WERI-Rb-1 (cell line): Measurements from ENCODE around the gene SSBP3.

Experiments
- DNase-seq: peaks from one replicate; pipeline ENCODE4 v3.0.0-alpha.2; 2020
- H3K27ac ChIP-seq: fragments of 250-450 bp; sonication (Bioruptor Pico); 2 replicates; pipeline ENCODE4 v1.5.1; 2020; ENCODE audit warnings: mild to moderate bottlenecking, moderate library complexity
- H3K27me3 ChIP-seq: fragments of 250-450 bp; sonication (Bioruptor Pico); 2 replicates; pipeline ENCODE4 v1.5.1; 2021; ENCODE audit warnings: mild to moderate bottlenecking, low read depth, moderate library complexity; ENCODE audit not compliant: insufficient read depth, severe bottlenecking
- H3K36me3 ChIP-seq: fragments of 250-450 bp; sonication (Bioruptor Pico); 2 replicates; pipeline ENCODE4 v1.5.1; 2020; ENCODE audit warnings: mild to moderate bottlenecking, moderate library complexity
- H3K4me3 ChIP-seq: 2 replicates; pipeline ENCODE4 v1.5.1; 2011; ENCODE audit warnings: low read depth, mild to moderate bottlenecking, control low read depth, low read length
- H3K9me3 ChIP-seq: fragments of 250-450 bp; sonication (Bioruptor Pico); 2 replicates; pipeline ENCODE4 v1.5.1; 2021; ENCODE audit warnings: mild to moderate bottlenecking, moderate library complexity; ENCODE audit not compliant: severe bottlenecking
- TF ChIP-seq, protein P1 (sequence below): IDR thresholded peaks from 2 replicates; pipeline ENCODE4 v1.5.1; 2011; ENCODE audit warnings: low read depth, mild to moderate bottlenecking, control low read depth, inconsistent platforms, low read length

Gene SSBP3

DNA sequence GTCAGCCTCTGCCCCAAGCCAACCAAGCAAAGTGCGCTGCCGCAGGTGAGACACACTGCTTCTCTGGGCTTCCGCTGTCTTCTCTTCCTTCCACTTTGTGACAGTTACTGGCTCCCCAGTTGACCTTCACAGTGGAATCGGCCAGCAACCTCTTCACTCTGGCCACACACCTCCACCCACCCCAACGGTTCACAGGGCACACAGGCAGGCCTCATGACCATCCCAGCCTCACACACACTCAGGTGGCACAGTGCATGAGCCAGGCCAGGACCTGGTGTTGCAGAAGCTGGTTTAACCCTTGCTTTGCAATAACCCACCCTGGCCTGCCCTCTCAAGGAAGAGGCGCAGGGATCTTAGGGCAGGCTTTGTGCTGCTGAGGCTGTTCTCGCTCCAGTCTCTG, 69.2 kb downstream of the SSBP3 start:
- H3K4me3 ChIP-seq, result no peak overlapping the region
- no peaks in the 10 kb centered on the region for H3K27me3 ChIP-seq
- TF ChIP-seq, protein P1, sequence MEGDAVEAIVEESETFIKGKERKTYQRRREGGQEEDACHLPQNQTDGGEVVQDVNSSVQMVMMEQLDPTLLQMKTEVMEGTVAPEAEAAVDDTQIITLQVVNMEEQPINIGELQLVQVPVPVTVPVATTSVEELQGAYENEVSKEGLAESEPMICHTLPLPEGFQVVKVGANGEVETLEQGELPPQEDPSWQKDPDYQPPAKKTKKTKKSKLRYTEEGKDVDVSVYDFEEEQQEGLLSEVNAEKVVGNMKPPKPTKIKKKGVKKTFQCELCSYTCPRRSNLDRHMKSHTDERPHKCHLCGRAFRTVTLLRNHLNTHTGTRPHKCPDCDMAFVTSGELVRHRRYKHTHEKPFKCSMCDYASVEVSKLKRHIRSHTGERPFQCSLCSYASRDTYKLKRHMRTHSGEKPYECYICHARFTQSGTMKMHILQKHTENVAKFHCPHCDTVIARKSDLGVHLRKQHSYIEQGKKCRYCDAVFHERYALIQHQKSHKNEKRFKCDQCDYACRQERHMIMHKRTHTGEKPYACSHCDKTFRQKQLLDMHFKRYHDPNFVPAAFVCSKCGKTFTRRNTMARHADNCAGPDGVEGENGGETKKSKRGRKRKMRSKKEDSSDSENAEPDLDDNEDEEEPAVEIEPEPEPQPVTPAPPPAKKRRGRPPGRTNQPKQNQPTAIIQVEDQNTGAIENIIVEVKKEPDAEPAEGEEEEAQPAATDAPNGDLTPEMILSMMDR, result no peak
- peak overlapping the region; percentile 75 for H3K27ac ChIP-seq
- peaks cover 61% of the 10 kb centered on the region for H3K36me3 ChIP-seq
- no peaks in the 10 kb centered on the region for H3K9me3 ChIP-seq
- DNase-seq, result no peak

DNA sequence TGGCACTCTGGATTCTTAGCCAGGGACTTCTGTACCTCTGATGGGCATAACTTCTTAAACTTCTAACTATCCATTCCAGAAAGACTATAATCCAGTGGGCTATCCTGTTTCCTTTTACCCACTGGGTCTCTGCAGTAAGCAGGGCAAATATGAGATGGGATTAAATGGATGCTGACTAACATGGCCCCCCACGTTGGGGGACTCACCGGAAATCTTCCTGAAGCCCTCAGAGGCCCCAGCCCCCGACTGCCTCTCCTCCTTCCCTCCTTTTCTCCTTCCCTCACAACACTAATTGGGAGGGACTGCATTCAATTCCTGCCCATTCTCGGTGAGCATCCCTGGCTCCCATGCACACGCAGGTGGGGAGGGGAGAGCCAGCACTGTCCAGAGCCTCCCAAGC, 70.1 kb downstream of the SSBP3 start:
- peaks cover 66% of the 10 kb centered on the region for H3K36me3 ChIP-seq
- H3K9me3 ChIP-seq, result no peaks in the 10 kb centered on the region
- H3K27ac ChIP-seq, result peak overlapping the region; percentile 75
- no peak overlapping the region for H3K4me3 ChIP-seq
- TF ChIP-seq, protein P1, result no peak
- DNase-seq, result no peak
- no peaks in the 10 kb centered on the region for H3K27me3 ChIP-seq

GRCh38 chr1:54335755-54336108, 70.5 kb downstream of the SSBP3 start:
- Histone ChIP-seq H3K27ac (peak overlapping the region; percentile 75), H3K9me3 (no peaks in the 10 kb centered on the region), H3K36me3 (peaks cover 62% of the 10 kb centered on the region), H3K27me3 (no peaks in the 10 kb centered on the region), H3K4me3 (no peak overlapping the region)
- peak; percentile 56 for DNase-seq
- TF ChIP-seq, protein P1, result no peak

DNA sequence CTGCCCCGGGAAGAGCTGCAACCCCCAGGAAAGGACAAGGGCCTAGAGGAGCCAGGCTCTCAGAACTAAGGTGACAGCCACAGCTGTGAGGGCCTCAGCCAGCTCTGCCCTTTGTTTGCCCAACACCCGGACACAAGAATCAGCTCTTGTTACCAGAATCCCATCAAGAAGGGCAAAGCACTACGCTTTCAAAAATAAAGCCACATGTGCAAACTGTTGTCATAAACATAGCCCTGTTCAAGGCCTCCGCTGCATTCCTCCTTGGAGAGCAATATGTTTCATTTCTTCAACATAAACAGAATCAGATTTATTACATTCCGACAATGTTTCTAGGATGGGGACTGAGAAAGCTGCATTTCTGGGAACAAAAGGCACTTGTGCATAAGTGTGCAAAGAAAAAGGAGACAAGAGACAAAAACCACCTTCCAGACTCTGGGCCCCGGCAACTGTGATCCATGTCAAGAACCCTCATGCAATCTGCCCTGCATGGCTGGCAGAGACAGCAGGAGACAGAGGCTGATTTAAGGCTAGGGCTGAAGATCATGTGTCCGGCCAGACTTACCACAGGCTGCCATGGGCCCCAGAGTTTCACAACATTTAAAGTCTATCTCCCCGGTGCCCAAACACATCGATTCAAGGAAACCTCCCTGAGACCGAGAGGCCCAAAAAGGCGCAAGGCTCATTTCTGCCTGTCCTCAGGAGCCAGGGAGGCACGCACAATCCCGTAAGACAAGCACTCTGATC, 71.0 kb downstream of the SSBP3 start:
- Histone ChIP-seq H3K27me3 (no peaks in the 10 kb centered on the region), H3K36me3 (peaks cover 61% of the 10 kb centered on the region), H3K9me3 (no peaks in the 10 kb centered on the region), H3K27ac (peak overlapping the region; percentile 75), H3K4me3 (no peak overlapping the region)
- DNase-seq, result no peak
- TF ChIP-seq, protein P1, result no peak

GRCh38 chr1:54332781-54333585, 73.2 kb downstream of the SSBP3 start:
- TF ChIP-seq, protein P1, result no peak
- no peaks in the 10 kb centered on the region for H3K9me3 ChIP-seq
- peaks cover 60% of the 10 kb centered on the region for H3K36me3 ChIP-seq
- H3K27ac ChIP-seq, result peak overlapping the region; percentile 100
- H3K4me3 ChIP-seq, result no peak overlapping the region
- no peak for DNase-seq
- H3K27me3 ChIP-seq, result no peaks in the 10 kb centered on the region
